Measurements from ENCODE around the gene SDK1.

DNA sequence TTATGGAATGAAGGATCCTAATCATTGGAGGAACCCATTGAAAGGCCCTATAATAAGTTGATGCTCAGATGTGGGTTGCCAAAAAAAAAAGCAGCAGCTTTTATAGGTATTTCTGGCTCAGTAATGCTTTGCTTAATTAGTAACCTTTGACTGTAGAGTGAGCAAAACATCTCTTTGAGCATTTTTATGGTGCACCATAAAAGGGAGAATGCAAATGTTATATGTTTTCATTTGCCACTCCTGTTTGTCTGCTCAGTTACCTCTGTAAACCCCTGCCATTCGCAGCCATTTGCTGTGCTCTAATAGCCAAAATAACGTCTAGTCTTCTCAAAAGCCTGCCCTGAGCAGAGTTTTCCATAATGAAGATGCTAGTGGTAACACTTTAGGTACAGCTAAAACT, 792.0 kb downstream of the SDK1 start:
- TF ChIP-seq CTCF (IDR thresholded peaks at IDR 0.05) (no peak), HDAC2 (IDR thresholded peaks at IDR 0.05) (no peak), RAD21 (conservative IDR thresholded peaks at IDR 0.05 in 1 of 2, IDR thresholded peaks at IDR 0.05 in 1 of 2) (no peak), RARB (CRISPR knock-in tag; IDR thresholded peaks at IDR 0.05) (no peak), POLR2A (IDR thresholded peaks at IDR 0.05; ENCODE audit: low read length) (no peak), CHD4 (IDR thresholded peaks at IDR 0.05; ENCODE audit: borderline replicate concordance) (no peak), ZFP36 (IDR thresholded peaks at IDR 0.05; ENCODE audit: borderline replicate concordance, partially characterized antibody) (no peak)

Data from A549 (cell line).